GM19025 (cell line): ENCODE results near the gene BCAR1.

ENCODE experiments used
- ATAC-seq: cut with Tn5 transposase; IDR thresholded peaks from one replicate; pipeline ENCODE4 v1.9.1; 2021; ENCODE audit warnings: mild to moderate bottlenecking, low read depth, moderate library complexity; ENCODE audit not compliant: unreplicated experiment

Gene BCAR1

GRCh38 chr16:75188832-75189477 lies 62.5 kb downstream of the BCAR1 start:
- no peak for ATAC-seq

DNA sequence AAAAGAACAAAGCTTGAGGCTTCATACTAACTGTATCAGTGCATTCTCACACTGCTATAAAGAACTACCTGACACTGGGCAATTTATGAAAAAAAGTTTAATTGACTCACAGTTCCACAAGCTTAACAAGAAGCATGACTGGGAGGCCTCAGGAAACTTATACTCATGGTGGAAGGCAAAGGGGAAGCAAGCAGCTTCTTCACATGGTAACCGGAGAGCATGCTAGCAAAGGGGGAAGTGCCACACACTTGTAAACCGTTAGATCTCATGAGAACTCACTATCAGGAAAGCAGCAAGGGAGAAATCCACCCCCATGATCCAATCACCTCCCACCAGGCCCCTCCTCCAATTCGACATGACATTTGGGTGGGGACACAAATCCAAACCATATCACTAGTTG lies 69.8 kb downstream of the BCAR1 start:
- ATAC-seq: no peak

DNA sequence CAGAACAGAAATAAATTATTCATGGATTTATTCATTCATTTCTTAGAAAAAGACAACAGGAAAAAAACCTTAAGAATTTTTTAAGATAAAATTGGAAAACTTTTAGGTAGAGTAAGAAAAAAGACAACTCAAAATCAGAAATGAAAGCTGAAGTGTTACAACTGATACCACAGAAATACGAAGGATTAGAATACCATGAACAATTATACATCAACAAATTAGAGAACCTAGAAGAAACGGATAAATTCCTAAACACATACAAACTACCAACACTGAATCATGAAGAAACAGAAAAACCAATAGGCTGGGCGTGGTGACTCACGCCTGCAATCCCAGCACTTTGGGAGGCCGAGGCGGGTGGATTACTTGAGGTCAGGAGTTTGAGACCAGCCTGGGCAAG lies 72.2 kb downstream of the BCAR1 start:
- ATAC-seq: no peak
